Activated CD4-positive, alpha-beta T cell treated with anti-CD3 and anti-CD28 coated beads for 24 hours (primary cell): ENCODE results near the gene BMP10.

Experiments used
- DNase-seq, 2 donors: peaks; one replicate each; pipeline ENCODE4 v3.0.0-alpha.2; 2020; ENCODE audit warnings: low read depth in 2 of 2

Gene BMP10

GRCh38 chr2:68889500-68889899 is 18.3 kb upstream of the BMP10 start:
- DNase-seq = no peak

- DNase-seq = no peak
Observed at GRCh38 chr2:68889021-68889420, 17.8 kb upstream of the BMP10 start.

- DNase-seq = no peak
Observed at GRCh38 chr2:68888038-68888704, 17.0 kb upstream of the BMP10 start.

- no peak for DNase-seq
Observed at GRCh38 chr2:68885811-68886075, 14.5 kb upstream of the BMP10 start.

- no peak for DNase-seq
Observed at GRCh38 chr2:68885074-68885810, 14.0 kb upstream of the BMP10 start.

GRCh38 chr2:68880213-68880612 is 9.0 kb upstream of the BMP10 start:
- DNase-seq = no peak

GRCh38 chr2:68879296-68879695 is 8.1 kb upstream of the BMP10 start:
- DNase-seq = no peak

- DNase-seq = no peak
Observed at GRCh38 chr2:68878753-68879152, 7.6 kb upstream of the BMP10 start.

- no peak for DNase-seq
Observed at GRCh38 chr2:68878071-68878711, 7.0 kb upstream of the BMP10 start.

GRCh38 chr2:68877079-68877772 is 6.0 kb upstream of the BMP10 start:
- no peak for DNase-seq

- no peak for DNase-seq
Observed at GRCh38 chr2:68870215-68870614, 982 bp downstream of the BMP10 start.

- no peak for DNase-seq
Observed at GRCh38 chr2:68865108-68865507, 6.1 kb downstream of the BMP10 start.

GRCh38 chr2:68863996-68864395 is 7.2 kb downstream of the BMP10 start:
- DNase-seq = no peak

- no peak for DNase-seq
Observed at GRCh38 chr2:68862889-68863288, 8.3 kb downstream of the BMP10 start.

- no peak for DNase-seq
Observed at GRCh38 chr2:68861330-68861729, 9.9 kb downstream of the BMP10 start.

GRCh38 chr2:68860111-68860510 is 11.1 kb downstream of the BMP10 start:
- DNase-seq = no peak

- no peak for DNase-seq
Observed at GRCh38 chr2:68857855-68858456, 13.2 kb downstream of the BMP10 start.

GRCh38 chr2:68857202-68857845 is 13.9 kb downstream of the BMP10 start:
- no peak for DNase-seq

- no peak for DNase-seq
Observed at GRCh38 chr2:68855550-68855949, 15.6 kb downstream of the BMP10 start.

- no peak for DNase-seq
Observed at GRCh38 chr2:68854476-68854875, 16.7 kb downstream of the BMP10 start.

- DNase-seq = no peak
Observed at GRCh38 chr2:68853915-68854314, 17.3 kb downstream of the BMP10 start.

- DNase-seq = no peak
Observed at GRCh38 chr2:68853035-68853434, 18.2 kb downstream of the BMP10 start.
